NCI-H1417 treated with DMSO at 0.1 percent for 48 hours (cell line): Measurements from ENCODE around the gene CXCR2.
"Not testable (repeated sequence)": the region's sequence is repeated elsewhere in the genome, so short reads cannot be mapped to it uniquely, and the experiment has no call there.

Experiments
- DNase-seq: peaks from one replicate; lab custom pipeline; 2025; lab: John Stamatoyannopoulos, UW

CXCR2 gene

DNA sequence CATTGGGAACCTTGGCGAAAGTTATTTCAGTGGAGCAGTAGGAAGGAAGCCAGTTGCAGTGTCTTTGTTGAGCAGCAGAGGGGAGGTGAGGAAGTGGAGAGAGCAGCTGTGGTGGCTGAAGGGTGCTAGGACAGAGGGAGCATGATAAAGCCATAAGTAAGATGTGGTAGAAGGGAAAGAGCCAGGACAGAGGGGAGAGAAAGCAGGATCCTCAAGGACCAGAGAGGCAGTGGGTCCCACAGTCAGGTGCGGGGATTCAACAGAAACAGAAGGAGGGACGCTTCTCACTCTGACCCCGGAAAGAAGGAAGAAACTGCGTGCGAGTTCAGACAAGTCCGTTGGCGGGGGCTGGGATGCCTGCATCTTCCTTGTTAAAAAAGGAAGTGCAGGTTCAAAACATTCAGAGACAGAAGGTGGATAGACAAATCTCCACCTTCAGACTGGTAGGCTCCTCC, at the start of gene CXCR2:
TSS of gene CXCR2 (plus strand) at position 403 of the 455 bp plus-strand sequence. CDS start 8,774 bp downstream, outside the sequence.
- no peak for DNase-seq

DNA sequence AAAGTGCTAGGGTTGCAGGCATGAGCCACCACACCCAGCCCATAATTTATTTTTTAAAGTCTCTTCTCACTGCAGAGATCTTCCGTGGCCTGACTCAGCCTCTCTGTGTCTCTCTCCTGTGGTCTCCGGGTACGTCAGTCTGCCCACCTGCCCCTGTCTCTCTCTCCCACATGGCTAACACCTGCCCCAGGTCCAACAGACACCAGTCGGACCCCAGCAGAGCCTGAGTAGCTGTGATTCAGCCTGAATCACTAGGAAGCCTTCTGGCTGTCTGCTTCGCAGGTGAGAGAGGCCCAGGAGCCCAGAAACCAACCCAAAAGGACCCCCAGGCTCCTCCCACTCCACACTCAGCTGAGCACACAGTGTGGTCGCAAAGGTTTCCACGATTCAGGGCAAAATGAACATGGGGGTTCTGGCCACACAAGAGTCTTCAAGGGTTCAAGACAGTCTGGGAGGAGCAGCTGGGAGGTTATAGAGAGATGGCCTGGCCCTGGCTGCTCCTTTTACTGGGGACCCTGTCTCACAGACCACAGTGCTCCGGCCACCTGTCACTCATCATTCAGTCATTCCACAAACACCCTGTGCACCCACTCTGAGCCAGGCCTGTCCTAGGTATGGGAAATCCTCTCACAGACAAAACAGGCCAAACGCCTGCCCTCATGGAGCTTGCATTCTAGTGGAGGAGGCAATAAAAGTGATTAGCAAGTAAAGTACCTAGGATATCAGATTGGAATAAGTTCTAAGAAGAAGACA, 48.2 kb upstream of the CXCR2 start:
- no peak for DNase-seq

DNA sequence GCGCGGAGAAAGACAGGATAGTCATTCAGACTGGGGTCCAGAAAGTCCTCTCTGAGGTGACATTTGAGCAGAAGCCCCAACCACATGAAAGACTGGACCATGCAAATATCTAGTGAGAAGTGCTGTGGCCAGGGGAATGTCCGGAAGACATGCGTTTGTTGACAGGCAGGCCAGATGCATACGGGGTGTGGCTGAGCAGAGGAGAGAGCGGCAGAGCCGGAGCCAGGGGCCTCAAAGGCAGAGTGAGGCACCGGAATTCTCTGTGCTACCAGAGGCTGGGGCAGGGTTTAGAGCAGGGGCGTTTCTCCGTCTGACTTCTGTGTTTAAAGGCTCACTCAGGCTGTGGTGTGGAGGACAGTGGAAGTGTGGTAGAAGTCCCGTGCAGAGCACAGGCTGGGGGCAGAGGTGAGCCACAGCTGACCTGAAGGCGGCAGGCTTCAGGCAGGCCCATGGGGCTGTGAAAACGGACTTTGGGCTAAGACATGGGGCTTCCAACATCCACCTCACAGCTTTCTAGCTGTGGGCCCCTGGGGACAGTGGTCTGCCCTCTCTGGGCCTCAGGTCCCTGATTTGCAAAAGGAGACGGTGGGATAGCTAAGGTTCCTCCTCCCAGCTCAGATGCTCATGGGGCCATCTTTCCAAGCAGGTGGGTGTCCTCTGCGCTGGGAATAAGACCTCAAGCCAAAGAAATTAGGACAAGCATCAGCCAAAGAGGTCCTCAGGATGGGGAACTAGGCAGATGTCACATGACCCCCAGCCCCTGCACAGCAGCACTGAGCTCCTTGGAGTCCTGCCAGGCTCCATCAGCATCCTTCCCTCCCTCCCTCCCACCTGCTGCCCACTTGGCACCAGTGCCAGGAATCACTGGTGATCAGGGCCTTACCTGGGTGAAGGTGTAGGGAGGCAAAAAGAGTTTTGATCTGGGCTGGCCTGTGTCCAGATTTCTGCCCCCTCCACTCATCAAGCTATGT, 45.6 kb upstream of the CXCR2 start:
- no peak for DNase-seq

DNA sequence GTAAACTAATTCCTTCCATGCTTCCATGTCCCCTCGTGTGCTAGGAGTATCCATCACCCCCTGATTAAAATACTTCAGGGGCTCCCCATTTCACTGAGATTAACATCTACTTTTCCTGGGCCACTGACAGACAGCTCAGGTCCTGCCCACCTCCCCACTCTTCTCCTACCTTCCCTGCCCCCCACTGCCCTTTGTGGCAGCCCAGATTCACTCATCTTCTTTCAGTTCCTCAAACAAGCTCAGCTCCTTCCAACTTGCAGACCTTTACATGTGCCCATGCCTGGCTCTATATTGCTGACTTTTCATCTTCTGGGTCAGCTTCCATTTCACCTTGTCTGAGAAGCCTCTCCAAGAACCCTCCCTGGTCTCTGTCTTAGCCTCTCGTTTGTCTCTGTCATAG, 44.8 kb upstream of the CXCR2 start:
- DNase-seq: no peak

DNA sequence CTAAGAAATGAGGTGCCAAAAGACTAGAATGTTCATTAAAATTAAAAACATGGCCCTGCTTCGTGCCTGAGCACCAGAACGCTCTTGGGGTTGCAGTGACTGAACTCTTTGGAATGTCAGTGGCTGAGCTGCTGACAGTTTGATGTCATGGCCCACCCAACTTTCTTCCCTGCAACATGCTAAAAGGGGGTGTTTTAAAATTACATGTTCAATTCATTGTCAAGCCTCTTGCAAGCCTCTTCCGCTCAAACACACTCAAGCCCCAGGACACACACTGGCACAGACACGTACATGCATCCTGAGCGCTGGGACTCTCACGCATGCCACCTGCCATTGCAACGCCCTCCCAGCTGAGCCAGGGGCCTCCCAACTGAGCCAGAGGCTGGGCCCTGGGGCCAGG, 44.1 kb upstream of the CXCR2 start:
- DNase-seq: no peak

DNA sequence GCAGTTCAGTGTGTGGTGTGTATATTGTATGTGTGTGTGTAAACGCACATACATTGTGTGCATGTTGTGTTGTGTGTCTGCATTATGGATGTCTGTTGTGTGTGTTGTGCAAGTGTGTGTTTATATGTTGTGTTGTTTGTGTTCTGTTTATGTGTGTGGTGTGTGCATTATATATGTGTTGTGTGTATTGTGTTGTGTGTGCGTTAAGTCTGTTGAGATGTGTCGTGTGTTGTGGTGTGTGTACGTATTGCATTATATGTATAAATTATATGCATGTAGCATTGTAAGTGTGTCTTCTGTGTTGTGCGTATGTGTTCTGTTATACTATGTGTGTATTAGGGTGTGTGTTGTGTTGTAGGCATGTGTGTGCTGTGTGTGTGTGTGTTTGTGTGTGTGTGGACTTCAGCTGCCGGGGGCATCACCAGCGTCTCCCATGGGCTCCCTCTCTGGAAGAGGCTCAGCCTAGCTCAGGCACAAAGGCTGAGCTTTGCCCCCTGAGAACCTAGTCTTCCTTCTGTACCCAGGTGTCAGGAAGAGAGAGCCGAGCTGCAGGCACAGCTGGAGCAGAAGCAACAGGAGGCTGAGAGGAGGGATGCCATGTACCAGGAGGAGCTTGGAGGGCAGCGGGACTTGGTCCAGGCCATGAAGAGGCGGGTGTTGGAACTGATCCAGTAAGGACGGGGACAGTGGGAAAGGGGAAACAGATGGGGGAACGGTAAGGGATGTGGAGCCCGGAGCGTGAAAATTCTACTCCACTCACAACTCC, 43.1 kb upstream of the CXCR2 start:
- DNase-seq: no peak

DNA sequence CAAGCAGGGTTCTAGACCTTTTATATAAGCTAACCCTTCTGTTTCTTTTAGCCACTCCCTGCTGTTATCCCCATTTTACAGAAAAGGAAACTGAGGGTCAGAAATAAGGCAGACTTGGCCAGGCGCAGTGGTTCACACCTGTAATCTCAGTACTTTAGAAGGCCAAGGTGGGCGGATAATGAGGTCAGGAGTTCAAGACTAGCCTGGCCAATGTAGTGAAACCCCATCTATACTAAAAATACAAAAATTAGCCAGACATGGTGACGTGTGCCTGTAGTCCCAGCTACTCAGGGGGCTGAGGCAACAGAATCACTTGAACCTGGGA, 42.5 kb upstream of the CXCR2 start:
- DNase-seq: no peak

DNA sequence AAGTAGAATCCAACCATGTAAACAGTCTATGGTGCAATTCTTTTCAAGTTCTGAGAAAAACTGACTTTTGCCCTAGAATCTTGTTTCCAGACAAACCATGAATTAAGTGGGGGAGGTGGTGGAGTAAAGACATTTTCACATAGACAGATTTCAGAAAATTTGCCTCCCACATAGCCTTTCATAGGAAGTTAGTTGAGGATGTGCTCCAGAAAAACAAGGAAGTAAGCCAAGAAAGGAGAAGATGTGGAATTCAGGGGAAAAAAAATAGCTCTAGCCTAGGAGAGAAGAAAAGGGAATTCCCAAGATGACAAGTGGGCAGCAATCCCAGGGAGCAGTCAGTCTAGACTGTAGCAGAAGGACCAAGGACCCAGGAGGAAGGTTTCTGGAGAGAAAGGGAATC, 39.4 kb upstream of the CXCR2 start:
- DNase-seq: no peak

DNA sequence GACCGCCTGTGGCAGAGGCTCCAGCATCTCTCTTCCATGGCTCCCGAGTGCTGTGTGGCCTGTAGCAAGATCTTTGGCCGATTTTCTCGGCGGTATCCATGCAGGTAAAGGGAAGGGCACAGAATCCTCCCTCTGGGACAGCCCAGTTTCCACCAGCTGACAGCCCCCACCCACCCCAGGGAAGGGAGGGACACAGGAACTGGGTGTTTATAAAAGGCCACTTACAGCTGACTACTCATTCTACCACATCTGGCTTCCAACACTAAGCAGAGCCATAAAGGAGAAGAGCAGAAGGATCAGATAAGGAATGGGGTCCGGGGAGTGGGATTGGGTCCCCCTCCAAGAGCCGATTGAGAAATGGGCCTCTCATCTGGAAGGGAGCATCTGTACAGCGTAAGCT, 36.6 kb upstream of the CXCR2 start:
- DNase-seq: no peak

DNA sequence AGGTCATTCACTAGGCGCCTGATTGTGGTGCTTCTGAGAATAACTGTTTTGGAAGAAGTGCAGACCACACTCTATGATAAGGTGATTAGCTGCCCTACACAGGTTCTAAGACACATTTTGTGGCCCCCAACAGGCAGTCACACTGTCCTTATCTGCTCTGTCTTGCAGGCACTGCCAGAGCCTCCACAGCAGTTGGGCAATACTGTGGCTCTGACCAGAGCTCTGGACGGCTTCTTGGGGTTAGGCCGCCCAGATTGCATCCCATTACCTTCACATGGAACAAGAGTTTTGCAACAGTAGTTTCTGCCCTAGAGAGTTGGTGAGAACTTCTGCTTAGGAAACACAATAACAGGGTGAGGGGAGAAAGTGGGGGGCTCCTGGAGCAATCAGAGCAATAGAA, 34.1 kb upstream of the CXCR2 start:
- DNase-seq: no peak

DNA sequence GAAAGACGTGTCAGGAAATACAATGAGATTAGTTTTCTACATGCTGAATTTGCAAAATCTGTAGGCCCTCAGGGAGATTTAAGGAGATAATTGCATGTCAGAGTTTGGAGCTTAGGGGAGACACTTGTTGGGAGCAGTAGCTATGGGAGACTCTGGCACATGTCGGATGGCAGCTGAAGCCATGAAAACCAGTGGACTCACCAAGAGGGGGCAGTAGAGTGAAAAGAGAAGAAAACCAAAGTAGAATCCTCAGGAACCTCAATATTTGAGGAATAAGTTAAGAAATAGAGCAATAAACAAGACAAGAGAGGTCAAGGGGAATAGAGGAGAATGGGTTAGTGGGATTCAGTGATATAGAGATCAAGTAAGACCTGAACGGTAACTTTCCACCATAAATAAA, 31.9 kb upstream of the CXCR2 start:
- DNase-seq: no peak

DNA sequence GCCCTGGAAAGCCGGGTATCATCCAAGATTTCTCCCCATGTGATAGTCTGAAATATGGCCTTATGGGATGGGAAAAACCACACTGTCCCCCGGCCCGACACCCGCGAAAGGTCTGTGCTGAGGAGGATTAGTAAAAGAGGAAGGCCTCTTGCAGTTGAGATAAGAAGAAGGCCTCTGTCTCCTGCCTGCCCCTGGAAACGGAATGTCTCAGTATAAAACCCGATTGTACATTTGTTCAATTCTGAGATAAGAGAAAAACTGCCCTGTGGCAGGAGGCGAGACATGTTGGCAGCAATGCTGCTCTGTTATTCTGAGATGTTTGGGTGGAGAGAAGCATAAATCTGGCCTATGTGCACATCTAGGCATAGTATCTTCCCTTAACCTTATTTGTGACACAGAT, 30.0 kb upstream of the CXCR2 start:
- DNase-seq: no peak

DNA sequence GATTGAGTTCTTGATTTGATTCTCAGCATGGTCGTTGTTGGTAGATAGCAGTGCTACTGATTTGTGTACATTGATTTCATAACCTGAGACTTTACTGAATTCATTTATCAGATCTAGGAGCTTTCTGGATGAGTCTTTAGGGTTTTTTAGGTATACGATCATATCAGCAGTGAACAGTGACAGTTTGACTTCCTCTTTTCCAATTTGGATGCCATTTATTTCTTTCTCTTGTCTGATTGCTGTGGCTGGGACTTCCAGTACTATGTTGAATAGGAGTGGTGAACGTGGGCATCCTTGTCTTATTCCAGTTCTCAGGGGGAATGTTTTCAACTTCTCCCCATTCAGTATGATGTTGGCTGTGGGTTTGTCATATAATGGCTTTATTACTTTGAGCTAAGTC, 27.9 kb upstream of the CXCR2 start:
- DNase-seq: no peak

DNA sequence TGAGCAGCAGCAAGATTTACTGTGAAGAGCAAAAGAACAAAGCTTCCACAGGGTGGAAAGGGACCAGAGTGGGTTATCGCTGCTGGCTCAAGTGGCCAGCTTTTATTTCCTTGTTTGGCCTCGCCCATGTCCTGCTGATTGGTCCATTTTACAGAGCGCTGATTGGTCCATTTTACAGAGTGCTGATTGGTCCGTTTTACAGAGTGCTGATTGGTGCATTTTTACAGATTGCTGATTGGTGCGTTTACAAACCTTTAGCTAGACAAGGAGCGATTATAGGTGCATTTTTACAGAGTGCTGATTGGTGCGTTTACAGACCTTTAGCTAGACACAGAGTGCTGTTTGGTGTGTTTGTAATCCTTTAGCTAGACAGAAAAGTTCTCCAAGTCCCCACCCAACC, 17.0 kb upstream of the CXCR2 start:
- not testable (repeated sequence) for DNase-seq

DNA sequence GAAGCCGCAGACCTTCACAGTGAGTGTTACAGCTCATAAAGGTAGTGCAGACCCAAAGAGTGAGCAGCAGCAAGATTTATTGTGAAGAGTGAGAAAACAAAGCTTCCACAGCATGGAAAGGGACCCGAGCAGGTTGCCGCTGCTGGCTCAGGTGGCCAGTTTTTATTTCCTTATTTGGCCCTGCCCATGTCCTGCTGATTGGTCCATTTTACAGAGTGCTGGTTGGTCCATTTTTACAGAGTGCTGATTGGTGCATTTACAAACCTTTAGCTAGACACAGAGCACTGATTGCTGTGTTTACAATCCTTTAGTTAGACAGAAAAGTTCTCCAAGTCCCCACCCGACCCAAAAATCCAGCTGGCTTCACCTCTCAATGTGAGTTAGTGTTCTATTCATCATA, 4.0 kb upstream of the CXCR2 start:
- DNase-seq: not testable (repeated sequence)

DNA sequence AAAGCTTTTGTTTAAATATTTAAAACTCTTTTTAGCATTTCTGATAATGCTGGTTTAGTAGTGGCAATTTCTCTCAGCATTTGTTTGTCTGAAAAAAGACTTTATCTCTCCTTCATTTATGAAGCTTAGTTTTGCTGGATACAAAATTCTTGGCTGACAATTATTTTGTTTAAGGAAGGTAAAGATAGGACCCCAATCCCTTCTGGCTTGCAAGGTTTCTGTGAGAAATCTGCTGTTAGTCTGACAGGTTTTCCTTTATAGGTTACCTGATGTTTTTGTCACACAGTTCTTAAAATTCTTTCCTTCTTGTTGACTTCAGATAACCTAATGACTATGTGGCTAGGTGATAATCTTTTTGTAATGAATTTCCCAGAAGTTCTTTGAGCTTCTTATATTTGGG, 3.5 kb upstream of the CXCR2 start:
- not testable (repeated sequence) for DNase-seq

DNA sequence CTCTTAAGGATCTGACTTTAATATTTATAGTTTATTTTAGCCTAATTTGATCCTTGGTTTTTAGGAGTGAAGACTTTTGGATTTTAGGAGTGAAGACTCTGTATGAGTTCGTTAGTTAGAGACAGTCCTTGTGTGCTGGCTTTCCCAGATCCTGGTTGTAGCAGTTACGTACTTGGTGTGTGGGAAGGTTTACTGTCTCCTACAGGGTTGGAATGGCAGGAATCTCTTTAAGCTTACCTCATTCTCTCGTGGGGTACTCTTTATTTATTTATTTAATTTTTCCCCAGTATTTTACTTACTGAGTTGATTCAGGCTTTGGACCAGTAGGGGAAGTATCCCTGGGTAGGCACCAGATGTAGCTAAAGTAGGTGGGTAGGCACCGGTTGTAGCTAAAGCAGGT, 1.8 kb upstream of the CXCR2 start:
- DNase-seq: no peak

DNA sequence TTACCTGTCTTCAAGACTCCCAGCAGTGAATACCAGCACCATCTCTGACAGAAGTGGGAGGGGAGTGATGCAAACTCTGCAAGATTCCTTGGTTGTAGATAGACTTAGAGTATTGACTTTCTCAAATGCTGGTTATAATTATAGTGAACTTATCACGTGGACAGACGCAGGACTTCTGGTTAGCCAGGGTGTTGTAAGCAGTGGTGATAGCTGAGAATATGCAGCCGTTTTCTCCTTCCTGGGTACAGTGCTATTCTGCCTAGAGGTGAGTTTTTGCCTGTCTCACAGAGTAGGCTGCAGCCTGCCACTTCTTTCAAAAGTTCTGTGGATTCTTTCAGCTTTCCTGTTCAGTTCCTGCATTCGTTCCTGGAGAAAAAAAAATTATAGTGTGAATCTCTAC, 733 bp upstream of the CXCR2 start:
- DNase-seq: no peak

DNA sequence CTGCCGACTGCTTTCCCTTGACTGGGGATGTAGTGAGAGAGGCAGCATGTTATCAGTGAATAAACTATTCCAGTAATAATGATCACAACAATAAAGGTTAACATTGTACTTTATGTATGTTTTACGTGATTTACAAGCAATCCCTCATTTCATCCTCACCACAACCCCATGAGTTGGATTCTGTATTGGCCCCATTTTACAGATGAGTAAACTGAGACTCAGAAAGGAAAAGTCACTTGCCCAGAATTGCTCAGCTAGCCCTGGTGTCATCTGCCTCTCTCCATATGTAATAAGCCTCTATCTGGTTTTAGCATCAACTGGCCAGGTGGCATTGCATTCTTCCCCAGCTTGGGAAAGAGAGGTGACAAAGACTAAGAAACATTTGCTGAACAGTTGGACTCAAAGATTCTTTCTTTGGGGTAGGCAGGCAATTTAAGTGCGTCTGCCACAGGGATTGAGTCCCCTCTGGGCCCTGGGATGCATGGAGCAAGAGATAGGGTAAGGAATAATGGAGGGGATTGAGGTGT, 2.2 kb downstream of the CXCR2 start:
- DNase-seq: no peak

DNA sequence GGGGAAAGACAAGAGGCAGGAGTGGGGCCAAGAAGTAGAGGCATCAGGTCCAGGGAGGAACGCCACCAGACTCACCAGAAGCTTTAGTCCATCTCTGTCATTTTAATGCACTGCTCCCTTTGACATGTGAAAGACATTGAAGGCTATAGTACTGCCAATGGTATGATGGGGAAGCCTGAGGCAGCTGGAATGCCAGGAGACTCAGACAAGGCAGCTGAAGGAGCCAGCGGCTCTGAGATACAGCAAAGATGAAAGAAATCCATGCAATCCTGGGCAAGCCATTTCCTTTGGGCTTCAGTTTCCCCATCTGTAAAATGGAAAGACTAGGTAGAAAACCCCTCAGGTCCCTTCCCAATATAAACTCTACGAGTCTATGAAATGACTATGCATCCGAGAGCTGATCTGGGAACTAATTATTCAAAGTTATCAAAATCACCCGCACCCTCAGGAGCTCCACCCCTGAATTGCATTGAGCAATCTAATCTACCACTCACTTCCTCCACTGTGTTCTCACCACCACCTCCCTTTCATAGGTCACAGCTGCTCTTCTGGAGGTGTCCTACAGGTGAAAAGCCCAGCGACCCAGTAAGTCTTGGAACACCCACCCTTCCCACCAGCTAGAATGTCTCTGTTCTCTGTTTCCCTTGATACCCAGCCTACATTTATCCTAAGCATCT, 3.1 kb downstream of the CXCR2 start:
- no peak for DNase-seq

DNA sequence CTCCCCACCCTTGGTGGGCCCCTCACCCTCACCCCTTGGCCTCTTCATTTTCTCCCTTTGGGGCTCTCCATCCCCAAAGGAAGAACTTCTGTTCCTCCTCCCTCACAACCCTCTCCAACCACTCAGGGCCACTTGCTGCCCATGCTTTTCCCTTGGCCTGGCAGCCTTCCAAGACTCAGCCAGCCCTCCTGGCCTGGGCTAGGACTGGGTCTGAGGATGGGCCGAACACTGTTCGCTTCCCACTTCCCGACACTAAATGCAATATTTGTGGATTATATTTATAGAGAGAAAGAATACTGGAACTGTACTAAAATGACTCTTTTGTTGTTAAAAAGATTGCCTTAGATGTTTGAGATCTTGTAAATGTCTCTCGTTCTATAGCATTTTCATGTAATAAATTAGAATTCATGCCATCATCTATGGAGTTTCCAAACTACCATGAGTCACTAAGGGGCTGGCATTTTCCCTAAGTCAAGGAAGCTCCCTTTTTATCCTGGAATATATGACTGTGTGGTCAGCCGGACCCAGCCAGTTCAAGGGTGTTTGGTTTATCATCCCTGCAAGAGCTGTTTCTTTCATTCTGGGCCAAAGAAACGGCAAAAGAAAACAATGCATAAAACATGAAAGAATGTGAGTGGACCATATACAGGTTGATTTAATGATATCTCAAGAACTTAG, 3.8 kb downstream of the CXCR2 start:
- DNase-seq: no peak
